GM21528 (cell line): Measurements from ENCODE around the gene SLC19A1.

Experiments used
- ATAC-seq: cut with Tn5 transposase; IDR thresholded peaks from one replicate; pipeline ENCODE4 v1.9.1; 2021; ENCODE audit warnings: mild to moderate bottlenecking, moderate library complexity; ENCODE audit not compliant: unreplicated experiment, low FRiP score

Gene SLC19A1

GRCh38 chr21:45448810-45449657, 93.2 kb downstream of the SLC19A1 start:
- no peak for ATAC-seq

GRCh38 chr21:45448283-45448809, 93.9 kb downstream of the SLC19A1 start:
- ATAC-seq: no peak
